ENCODE measurements around the gene PTBP1.
A peak's percentile ranks its signal among the peaks of the same experiment; 100 is the strongest.
"Not testable (repeated sequence)": the region's sequence is repeated elsewhere in the genome, so short reads cannot be mapped to it uniquely, and the experiment has no call there.

PTBP1 gene

GRCh38 chr19:850979-851335 lies 53.7 kb downstream of the PTBP1 start:
- H3K9me3 ChIP-seq (ENCODE audit: control insufficient read depth, insufficient read depth, low read length): no peaks in the 10 kb centered on the region
- H3K9ac ChIP-seq (ENCODE audit: low read depth, low read length): no peak overlapping the region
- no peaks in the 10 kb centered on the region for H3K36me3 ChIP-seq (ENCODE audit: insufficient read depth, low read length)
- H3K4me1 ChIP-seq (ENCODE audit: insufficient read depth, low read length): peaks cover 6% of the 10 kb centered on the region; the same call in 1 of the 2 replicates

GRCh38 chr19:852136-853013 lies 55.1 kb downstream of the PTBP1 start, which contains the start of gene ELANE:
Gene ELANE (plus strand): TSS chr19:852303. CDS start chr19:852329, 26 bp downstream.
- Histone ChIP-seq H3K4me1 (ENCODE audit: insufficient read depth, low read length) (peaks cover 6% of the 10 kb centered on the region; the same call in 1 of the 2 replicates), H3K9me3 (ENCODE audit: control insufficient read depth, insufficient read depth, low read length) (no peaks in the 10 kb centered on the region), H3K36me3 (ENCODE audit: insufficient read depth, low read length) (no peaks in the 10 kb centered on the region), H3K9ac (ENCODE audit: low read depth, low read length) (no peak within 1 kb of the TSS)

DNA sequence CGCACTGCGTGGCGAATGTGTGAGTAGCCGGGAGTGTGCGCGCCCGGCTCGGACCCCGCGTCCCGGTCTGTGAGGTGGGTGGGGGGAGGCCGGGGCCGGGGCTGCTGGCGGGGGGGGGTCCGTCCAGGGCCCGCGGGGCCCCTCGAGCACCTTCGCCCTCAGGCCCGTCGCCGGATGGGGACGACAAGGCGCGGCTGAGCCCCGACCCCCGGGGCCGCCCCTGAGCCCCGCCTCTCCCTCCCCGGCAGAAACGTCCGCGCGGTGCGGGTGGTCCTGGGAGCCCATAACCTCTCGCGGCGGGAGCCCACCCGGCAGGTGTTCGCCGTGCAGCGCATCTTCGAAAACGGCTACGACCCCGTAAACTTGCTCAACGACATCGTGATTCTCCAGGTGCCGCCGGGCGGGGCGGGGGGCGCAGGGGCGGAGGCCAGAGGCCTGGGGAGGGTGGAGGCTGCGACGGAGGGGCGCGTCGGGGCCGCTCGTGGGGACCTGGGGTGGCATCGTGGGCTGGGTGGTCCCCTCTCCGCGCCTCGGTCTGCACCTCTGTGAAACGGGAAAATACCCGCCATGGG lies 55.8 kb downstream of the PTBP1 start:
- no peaks in the 10 kb centered on the region for H3K36me3 ChIP-seq (ENCODE audit: insufficient read depth, low read length)

GRCh38 chr19:853614-854220 lies 56.5 kb downstream of the PTBP1 start:
- not testable (repeated sequence) for H3K36me3 ChIP-seq (ENCODE audit: insufficient read depth, low read length); H3K9ac ChIP-seq (ENCODE audit: low read depth, low read length); H3K9me3 ChIP-seq (ENCODE audit: control insufficient read depth, insufficient read depth, low read length); H3K4me1 ChIP-seq (ENCODE audit: insufficient read depth, low read length)

More for the DNA sequence above, 55.8 kb downstream of the PTBP1 start:
- no peak overlapping the region for H3K9ac ChIP-seq (ENCODE audit: low read depth, low read length)
- no peaks in the 10 kb centered on the region for H3K9me3 ChIP-seq (ENCODE audit: control insufficient read depth, insufficient read depth, low read length)
- H3K4me1 ChIP-seq (ENCODE audit: insufficient read depth, low read length): peaks cover 6% of the 10 kb centered on the region; the same call in 1 of the 2 replicates

DNA sequence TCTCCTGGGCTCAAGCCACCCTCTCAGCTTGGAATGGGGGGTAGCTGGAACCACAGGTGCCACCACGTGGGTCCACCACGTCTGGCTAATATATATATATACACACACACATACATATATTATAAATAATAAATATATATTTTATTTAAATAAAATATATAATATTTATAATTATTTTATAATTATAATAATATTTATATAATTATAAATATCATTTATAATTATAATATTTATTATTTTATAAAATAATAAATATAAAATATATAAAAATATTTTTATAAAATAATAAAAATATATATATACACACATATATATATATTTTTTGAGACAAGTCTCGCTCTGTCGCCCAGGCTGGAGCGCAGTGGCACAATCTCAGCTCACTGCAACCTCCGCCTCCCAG lies 57.3 kb downstream of the PTBP1 start:
- no peak overlapping the region for H3K9ac ChIP-seq (ENCODE audit: low read depth, low read length)
- H3K4me1 ChIP-seq (ENCODE audit: insufficient read depth, low read length): peaks cover 6% of the 10 kb centered on the region; the same call in 1 of the 2 replicates
- no peaks in the 10 kb centered on the region for H3K36me3 ChIP-seq (ENCODE audit: insufficient read depth, low read length)
- no peaks in the 10 kb centered on the region for H3K9me3 ChIP-seq (ENCODE audit: control insufficient read depth, insufficient read depth, low read length)

DNA sequence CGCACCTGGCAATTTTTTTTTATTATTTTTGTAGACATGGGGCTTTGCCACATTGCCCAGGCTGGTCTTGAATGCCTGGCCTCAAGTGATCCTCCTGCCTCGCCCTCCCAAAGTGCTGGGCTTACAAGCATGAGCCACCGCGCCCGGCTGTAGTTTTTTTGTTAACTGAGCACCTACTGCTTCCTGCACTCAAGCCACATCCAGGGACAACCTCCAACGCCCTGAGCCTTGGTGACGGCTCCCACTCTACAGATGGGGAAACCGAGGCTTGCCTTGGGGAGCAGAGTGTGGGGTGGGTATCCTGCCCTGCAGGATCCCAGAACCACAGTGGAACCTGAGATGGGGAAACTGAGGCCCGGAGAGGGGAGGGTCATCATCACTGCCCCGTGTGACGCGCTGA lies 57.9 kb downstream of the PTBP1 start:
- H3K36me3 ChIP-seq (ENCODE audit: insufficient read depth, low read length): no peaks in the 10 kb centered on the region
- peaks cover 6% of the 10 kb centered on the region; the same call in 1 of the 2 replicates for H3K4me1 ChIP-seq (ENCODE audit: insufficient read depth, low read length)
- H3K9me3 ChIP-seq (ENCODE audit: control insufficient read depth, insufficient read depth, low read length): no peaks in the 10 kb centered on the region
- no peak overlapping the region for H3K9ac ChIP-seq (ENCODE audit: low read depth, low read length)

GRCh38 chr19:855566-856120 lies 58.4 kb downstream of the PTBP1 start:
- Histone ChIP-seq H3K9ac (ENCODE audit: low read depth, low read length) (no peak overlapping the region), H3K4me1 (ENCODE audit: insufficient read depth, low read length) (peaks cover 3% of the 10 kb centered on the region; the same call in 1 of the 2 replicates), H3K9me3 (ENCODE audit: control insufficient read depth, insufficient read depth, low read length) (no peaks in the 10 kb centered on the region), H3K36me3 (ENCODE audit: insufficient read depth, low read length) (no peaks in the 10 kb centered on the region)

DNA sequence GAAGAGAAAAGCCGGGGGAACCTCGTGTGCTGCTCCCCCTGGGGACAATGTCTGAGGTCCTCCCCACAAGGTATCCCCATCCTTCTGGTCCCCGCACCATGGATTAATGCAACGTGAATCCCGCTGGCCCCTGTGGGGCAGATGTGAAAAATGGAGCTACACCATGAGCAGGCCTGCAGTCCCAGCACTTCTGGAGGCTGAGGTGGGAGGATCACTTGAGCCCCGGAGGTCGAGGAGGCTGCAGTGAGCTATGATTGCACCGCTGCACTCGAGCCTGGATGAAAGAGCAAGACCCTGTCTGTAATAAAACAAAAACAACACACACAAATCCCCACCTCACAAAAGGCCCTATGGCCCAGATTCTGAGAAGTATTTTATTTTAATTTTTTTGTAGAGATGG lies 61.0 kb downstream of the PTBP1 start:
- Histone ChIP-seq H3K36me3 (ENCODE audit: insufficient read depth, low read length) (no peaks in the 10 kb centered on the region), H3K9ac (ENCODE audit: low read depth, low read length) (no peak overlapping the region), H3K4me1 (ENCODE audit: insufficient read depth, low read length) (no peaks in the 10 kb centered on the region; the same call in 1 of the 2 replicates), H3K9me3 (ENCODE audit: control insufficient read depth, insufficient read depth, low read length) (no peaks in the 10 kb centered on the region)

- peak within 1 kb of the TSS; percentile 62 for H3K9ac ChIP-seq (ENCODE audit: low read depth, low read length)
- H3K9me3 ChIP-seq (ENCODE audit: control insufficient read depth, insufficient read depth, low read length): no peaks in the 10 kb centered on the region
- H3K4me1 ChIP-seq (ENCODE audit: insufficient read depth, low read length): no peaks in the 10 kb centered on the region; the same call in 1 of the 2 replicates
- H3K36me3 ChIP-seq (ENCODE audit: insufficient read depth, low read length): no peaks in the 10 kb centered on the region
Measured at GRCh38 chr19:858868-859843, 61.9 kb downstream of the PTBP1 start, which contains the start of gene CFD. Gene CFD (plus strand): TSS chr19:859664. CDS start chr19:859690, 26 bp downstream.

DNA sequence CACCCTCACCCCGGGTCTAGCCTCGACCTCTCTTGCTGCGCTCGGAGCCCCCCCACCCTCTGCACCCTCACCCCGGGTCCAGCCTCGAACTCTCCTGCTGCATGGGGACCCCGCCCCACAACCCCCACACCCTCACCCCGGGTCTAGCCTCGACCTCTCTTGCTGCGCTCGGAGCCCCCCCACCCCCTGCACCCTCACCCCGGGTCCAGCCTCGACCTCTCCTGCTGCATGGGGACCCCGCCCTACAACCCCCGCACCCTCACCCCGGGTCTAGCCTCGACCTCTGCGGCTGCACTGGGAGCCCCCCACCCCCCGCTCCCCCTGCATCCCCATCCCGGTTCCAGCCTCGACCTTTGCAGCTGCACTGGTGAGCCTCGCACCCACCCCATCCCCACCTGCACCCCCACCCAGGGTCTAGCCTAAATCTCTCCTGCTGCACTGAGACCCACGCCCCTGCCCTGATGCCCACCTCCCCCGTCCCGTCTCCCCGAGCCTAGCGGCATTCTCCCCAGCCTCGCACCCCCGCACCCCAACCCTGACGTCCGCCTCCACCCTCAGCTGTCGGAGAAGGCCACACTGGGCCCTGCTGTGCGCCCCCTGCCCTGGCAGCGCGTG lies 64.0 kb downstream of the PTBP1 start:
- H3K9ac ChIP-seq (ENCODE audit: low read depth, low read length): peak overlapping the region; percentile 16; the same call in 1 of the 2 replicates
- no peaks in the 10 kb centered on the region for H3K9me3 ChIP-seq (ENCODE audit: control insufficient read depth, insufficient read depth, low read length)
- H3K4me1 ChIP-seq (ENCODE audit: insufficient read depth, low read length): no peaks in the 10 kb centered on the region; the same call in 1 of the 2 replicates
- no peaks in the 10 kb centered on the region for H3K36me3 ChIP-seq (ENCODE audit: insufficient read depth, low read length)
